PFSK-1 (cell line): ENCODE measurements around the gene PON1.

Source experiments
- POLR2AphosphoS5 ChIP-seq: IDR thresholded peaks from 2 replicates; pipeline ENCODE4 v1.6.1; 2012; ENCODE audit warnings: low read depth, mild to moderate bottlenecking, control low read depth, low read length, moderate library complexity
- TF ChIP-seq, protein P1 (sequence below), 2 experiments: IDR thresholded peaks; 2 replicates each; pipeline versions ENCODE4 v1.6.1 to v1.8.0; 2011 to 2012; ENCODE audit warnings: low read depth in 2 of 2, low read length in 2 of 2, control low read depth in 1 of 2, inconsistent platforms in 1 of 2, mild to moderate bottlenecking in 1 of 2, moderate library complexity in 1 of 2; ENCODE audit not compliant: insufficient read depth in 1 of 2

DNA sequence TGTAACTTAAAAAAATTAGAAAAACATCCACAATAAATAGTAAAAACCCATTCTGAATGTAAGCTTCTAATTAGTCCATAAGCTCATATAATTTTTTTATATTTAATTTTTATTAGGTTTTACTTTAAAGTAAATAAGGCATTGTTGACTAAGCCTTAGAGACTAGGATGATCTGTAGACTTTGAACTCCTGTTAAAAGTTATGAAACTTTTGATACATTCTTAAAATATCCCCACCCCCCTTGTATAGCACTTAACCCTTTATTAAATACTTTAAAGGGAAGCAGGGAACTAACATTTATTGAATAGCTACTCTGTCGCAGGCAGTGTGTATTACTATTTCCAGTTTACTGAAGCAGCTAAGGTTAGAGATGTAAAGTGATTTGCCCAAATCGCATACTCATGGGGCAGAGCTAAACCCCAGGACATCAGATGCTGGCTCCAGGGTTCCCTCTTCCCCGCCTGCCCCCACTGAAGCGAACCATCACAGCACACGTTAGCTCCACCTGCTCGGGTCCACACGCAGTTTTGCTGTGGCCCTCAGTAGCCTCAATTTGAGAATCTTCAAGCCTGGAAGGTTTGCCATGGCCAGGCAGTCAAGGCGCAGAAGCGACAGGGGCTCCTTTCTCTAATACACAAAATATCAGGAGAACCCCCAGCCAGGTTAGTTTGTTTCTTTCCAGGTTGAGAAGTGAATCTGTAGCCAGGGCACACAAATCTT lies 762 bp downstream of the PON1 start:
- TF ChIP-seq, protein P1, sequence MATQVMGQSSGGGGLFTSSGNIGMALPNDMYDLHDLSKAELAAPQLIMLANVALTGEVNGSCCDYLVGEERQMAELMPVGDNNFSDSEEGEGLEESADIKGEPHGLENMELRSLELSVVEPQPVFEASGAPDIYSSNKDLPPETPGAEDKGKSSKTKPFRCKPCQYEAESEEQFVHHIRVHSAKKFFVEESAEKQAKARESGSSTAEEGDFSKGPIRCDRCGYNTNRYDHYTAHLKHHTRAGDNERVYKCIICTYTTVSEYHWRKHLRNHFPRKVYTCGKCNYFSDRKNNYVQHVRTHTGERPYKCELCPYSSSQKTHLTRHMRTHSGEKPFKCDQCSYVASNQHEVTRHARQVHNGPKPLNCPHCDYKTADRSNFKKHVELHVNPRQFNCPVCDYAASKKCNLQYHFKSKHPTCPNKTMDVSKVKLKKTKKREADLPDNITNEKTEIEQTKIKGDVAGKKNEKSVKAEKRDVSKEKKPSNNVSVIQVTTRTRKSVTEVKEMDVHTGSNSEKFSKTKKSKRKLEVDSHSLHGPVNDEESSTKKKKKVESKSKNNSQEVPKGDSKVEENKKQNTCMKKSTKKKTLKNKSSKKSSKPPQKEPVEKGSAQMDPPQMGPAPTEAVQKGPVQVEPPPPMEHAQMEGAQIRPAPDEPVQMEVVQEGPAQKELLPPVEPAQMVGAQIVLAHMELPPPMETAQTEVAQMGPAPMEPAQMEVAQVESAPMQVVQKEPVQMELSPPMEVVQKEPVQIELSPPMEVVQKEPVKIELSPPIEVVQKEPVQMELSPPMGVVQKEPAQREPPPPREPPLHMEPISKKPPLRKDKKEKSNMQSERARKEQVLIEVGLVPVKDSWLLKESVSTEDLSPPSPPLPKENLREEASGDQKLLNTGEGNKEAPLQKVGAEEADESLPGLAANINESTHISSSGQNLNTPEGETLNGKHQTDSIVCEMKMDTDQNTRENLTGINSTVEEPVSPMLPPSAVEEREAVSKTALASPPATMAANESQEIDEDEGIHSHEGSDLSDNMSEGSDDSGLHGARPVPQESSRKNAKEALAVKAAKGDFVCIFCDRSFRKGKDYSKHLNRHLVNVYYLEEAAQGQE (IDR thresholded peaks at IDR 0.05; ENCODE audit: insufficient read depth in 1 of 2, low read depth in 2 of 2, low read length in 2 of 2) = no peak
- no peak for TF ChIP-seq POLR2AphosphoS5
